PC-9 (cell line): ENCODE results near the gene USP34. TPM values are rescaled to one million over a fixed set of nuclear protein-coding genes. Genes with fewer than 3 reads are reported as not detected.

Experiments
- BruUV-seq: library from RNA; stranded (reverse); fragments of 400-500 nt; replicated peaks from 2 replicates; lab custom pipeline; 2021; lab: Mats Ljungman, UMichigan
- CTCF ChIA-PET: fragments of 300-600 bp; sonication (Branson Sonifier 250); formaldehyde crosslinking; loops from one replicate; lab custom pipeline; 2022; ENCODE audit warnings: antibody characterized with exemption; lab: Charles Lee
- POLR2A ChIA-PET: fragments of 300-600 bp; sonication (Branson Sonifier 250); formaldehyde crosslinking; loops from one replicate; lab custom pipeline; 2022; ENCODE audit warnings: antibody characterized with exemption; ENCODE audit not compliant: unreplicated experiment; lab: Charles Lee
- DNase-seq, 2 experiments: peaks; one replicate each; pipeline versions ENCODE4 v3.0.0 to v3.0.0-alpha.2; 2015 to 2022; ENCODE audit warnings: mixed read lengths in 1 of 2
- H2AFZ ChIP-seq: fragments of 200-600 bp; sonication (generic); 2 replicates; pipeline ENCODE4 v1.8.1; 2017; ENCODE audit warnings: antibody characterized with exemption
- H3F3A ChIP-seq: fragments of 200-600 bp; sonication (generic); 2 replicates; pipeline ENCODE4 v1.8.1; 2017; ENCODE audit warnings: antibody characterized with exemption, mild to moderate bottlenecking, low read depth; ENCODE audit not compliant: insufficient read depth
- H3K27ac ChIP-seq: fragments of 200-600 bp; sonication (generic); 2 replicates; pipeline ENCODE4 v1.6.1; 2016; ENCODE audit warnings: mixed run types
- H3K27me3 ChIP-seq: fragments of 200-600 bp; sonication (generic); 2 replicates; pipeline ENCODE4 v1.6.1; 2016; ENCODE audit warnings: low read depth, mixed run types; ENCODE audit not compliant: insufficient read depth
- H3K36me3 ChIP-seq: fragments of 200-600 bp; sonication (generic); 2 replicates; pipeline ENCODE4 v1.6.1; 2016; ENCODE audit warnings: low read depth, mixed run types
- H3K4me1 ChIP-seq: fragments of 200-600 bp; sonication (generic); replicated peaks from 2 replicates; pipeline ENCODE4 v1.6.1; 2016; ENCODE audit warnings: mixed run types; ENCODE audit not compliant: insufficient read depth
- H3K4me2 ChIP-seq: fragments of 200-600 bp; sonication (generic); 2 replicates; pipeline ENCODE4 v1.6.1; 2017; ENCODE audit warnings: mixed run types
- H3K4me3 ChIP-seq: fragments of 200-600 bp; sonication (generic); 2 replicates; pipeline ENCODE4 v1.6.1; 2016; ENCODE audit warnings: mixed run types
- H3K79me2 ChIP-seq: fragments of 200-600 bp; sonication (generic); 2 replicates; pipeline ENCODE4 v1.6.1; 2017; ENCODE audit warnings: low read depth, mixed run types
- H3K9me2 ChIP-seq: fragments of 200-600 bp; sonication (generic); 2 replicates; pipeline ENCODE4 v1.8.1; 2017; ENCODE audit warnings: mild to moderate bottlenecking; ENCODE audit not compliant: insufficient read depth
- H3K9me3 ChIP-seq: fragments of 200-600 bp; sonication (generic); 2 replicates; pipeline ENCODE4 v1.8.1; 2016; ENCODE audit warnings: low read depth; ENCODE audit not compliant: insufficient read depth
- H4K20me1 ChIP-seq: fragments of 200-600 bp; sonication (generic); 2 replicates; pipeline ENCODE4 v1.8.1; 2017; ENCODE audit not compliant: insufficient read depth
- EZH2 ChIP-seq: fragments of 200-600 bp; sonication (generic); IDR thresholded peaks from 2 replicates; pipeline ENCODE4 v1.8.0; 2017; ENCODE audit warnings: antibody characterized with exemption, low read depth
- intact Hi-C: fragments of 100-400 bp; cut with micrococcal nuclease; formaldehyde crosslinking; loops from one replicate; pipeline ENCODE4 v1.10.0; 2022; ENCODE audit not compliant: unreplicated experiment
- total RNA-seq: library from RNA; stranded (reverse); gene quantifications from 2 replicates; pipeline ENCODE4 v1.2.3, GENCODE V29; 2021
- TF ChIP-seq, protein P1 (sequence below): fragments of 200-600 bp; sonication (generic); conservative IDR thresholded peaks from 2 replicates; pipeline ENCODE4 v1.6.1; 2017; ENCODE audit warnings: mixed run types, antibody characterized with exemption, mild to moderate bottlenecking, moderate library complexity

USP34 gene
- total RNA-seq, 1 experiment from 2014 or later = 120 TPM

GRCh38 chr2:61254536-61254935 is 216.4 kb downstream of the USP34 start:
- no peaks in the 10 kb centered on the region for H3K9me2 ChIP-seq
- H3K36me3 ChIP-seq = peaks cover 26% of the 10 kb centered on the region; the same call in 1 of the 2 replicates
- no peaks in the 10 kb centered on the region for H3K9me3 ChIP-seq
- no peak for DNase-seq
- H3F3A ChIP-seq = peaks cover 5% of the 10 kb centered on the region; the same call in 1 of the 2 replicates
- H3K4me1 ChIP-seq = no peaks in the 10 kb centered on the region
- H3K27me3 ChIP-seq = no peaks in the 10 kb centered on the region
- CTCF ChIA-PET = no interaction called here
- H3K27ac ChIP-seq = no peak overlapping the region
- no peak overlapping the region for H3K4me3 ChIP-seq
- no TSS peak for BruUV-seq
- H3K79me2 ChIP-seq = no peaks in the 10 kb centered on the region
- no peak overlapping the region for H3K4me2 ChIP-seq
- POLR2A ChIA-PET = interaction anchor here (0.8 to 0.9 kb wide), 2 partner anchors 453 to 487 kb away, joined by 3 to 4 read pairs; no protein-coding TSS in a partner anchor
- TF ChIP-seq, protein P1, sequence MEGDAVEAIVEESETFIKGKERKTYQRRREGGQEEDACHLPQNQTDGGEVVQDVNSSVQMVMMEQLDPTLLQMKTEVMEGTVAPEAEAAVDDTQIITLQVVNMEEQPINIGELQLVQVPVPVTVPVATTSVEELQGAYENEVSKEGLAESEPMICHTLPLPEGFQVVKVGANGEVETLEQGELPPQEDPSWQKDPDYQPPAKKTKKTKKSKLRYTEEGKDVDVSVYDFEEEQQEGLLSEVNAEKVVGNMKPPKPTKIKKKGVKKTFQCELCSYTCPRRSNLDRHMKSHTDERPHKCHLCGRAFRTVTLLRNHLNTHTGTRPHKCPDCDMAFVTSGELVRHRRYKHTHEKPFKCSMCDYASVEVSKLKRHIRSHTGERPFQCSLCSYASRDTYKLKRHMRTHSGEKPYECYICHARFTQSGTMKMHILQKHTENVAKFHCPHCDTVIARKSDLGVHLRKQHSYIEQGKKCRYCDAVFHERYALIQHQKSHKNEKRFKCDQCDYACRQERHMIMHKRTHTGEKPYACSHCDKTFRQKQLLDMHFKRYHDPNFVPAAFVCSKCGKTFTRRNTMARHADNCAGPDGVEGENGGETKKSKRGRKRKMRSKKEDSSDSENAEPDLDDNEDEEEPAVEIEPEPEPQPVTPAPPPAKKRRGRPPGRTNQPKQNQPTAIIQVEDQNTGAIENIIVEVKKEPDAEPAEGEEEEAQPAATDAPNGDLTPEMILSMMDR = no peak
- TF ChIP-seq EZH2 = no peak
- peaks cover 5% of the 10 kb centered on the region for H4K20me1 ChIP-seq
- no peak overlapping the region for H2AFZ ChIP-seq
- intact Hi-C loops = no loop called here

GRCh38 chr2:61253136-61253535 is 217.8 kb downstream of the USP34 start:
- intact Hi-C loops = no loop called here
- Histone ChIP-seq H3K79me2 (no peaks in the 10 kb centered on the region), H3K9me3 (no peaks in the 10 kb centered on the region), H3K36me3 (peaks cover 23% of the 10 kb centered on the region; the same call in 1 of the 2 replicates), H3K27ac (no peak overlapping the region), H3K27me3 (no peaks in the 10 kb centered on the region), H3K4me2 (no peak overlapping the region), H2AFZ (no peak overlapping the region), H3K4me3 (no peak overlapping the region), H4K20me1 (peaks cover 5% of the 10 kb centered on the region), H3K4me1 (no peaks in the 10 kb centered on the region), H3K9me2 (no peaks in the 10 kb centered on the region), H3F3A (peaks cover 5% of the 10 kb centered on the region; the same call in 1 of the 2 replicates)
- DNase-seq = no peak
- no TSS peak for BruUV-seq
- ChIA-PET CTCF (no interaction called here), POLR2A (no interaction called here)
- TF ChIP-seq EZH2 = no peak
- TF ChIP-seq, protein P1 = no peak

GRCh38 chr2:61252031-61252430 is 218.9 kb downstream of the USP34 start:
- H3K9me2 ChIP-seq = no peaks in the 10 kb centered on the region
- H3K79me2 ChIP-seq = no peaks in the 10 kb centered on the region
- H4K20me1 ChIP-seq = peaks cover 11% of the 10 kb centered on the region
- H3K4me1 ChIP-seq = no peaks in the 10 kb centered on the region
- no peak for DNase-seq
- no peaks in the 10 kb centered on the region for H3K27me3 ChIP-seq
- no TSS peak for BruUV-seq
- ChIA-PET POLR2A (interaction anchor here (0.6 kb wide), 1 partner anchor 11 kb away, joined by 3 read pairs; no protein-coding TSS in a partner anchor), CTCF (no interaction called here)
- no peak overlapping the region for H2AFZ ChIP-seq
- TF ChIP-seq EZH2 = no peak
- TF ChIP-seq, protein P1 = no peak
- no peaks in the 10 kb centered on the region for H3K9me3 ChIP-seq
- H3K36me3 ChIP-seq = peaks cover 23% of the 10 kb centered on the region
- intact Hi-C loops = no loop called here
- no peak overlapping the region for H3K4me2 ChIP-seq
- H3K27ac ChIP-seq = no peak overlapping the region
- peaks cover 5% of the 10 kb centered on the region; the same call in 1 of the 2 replicates for H3F3A ChIP-seq
- no peak overlapping the region for H3K4me3 ChIP-seq
